ENCODE data around the gene DFFA.

Gene DFFA

DNA sequence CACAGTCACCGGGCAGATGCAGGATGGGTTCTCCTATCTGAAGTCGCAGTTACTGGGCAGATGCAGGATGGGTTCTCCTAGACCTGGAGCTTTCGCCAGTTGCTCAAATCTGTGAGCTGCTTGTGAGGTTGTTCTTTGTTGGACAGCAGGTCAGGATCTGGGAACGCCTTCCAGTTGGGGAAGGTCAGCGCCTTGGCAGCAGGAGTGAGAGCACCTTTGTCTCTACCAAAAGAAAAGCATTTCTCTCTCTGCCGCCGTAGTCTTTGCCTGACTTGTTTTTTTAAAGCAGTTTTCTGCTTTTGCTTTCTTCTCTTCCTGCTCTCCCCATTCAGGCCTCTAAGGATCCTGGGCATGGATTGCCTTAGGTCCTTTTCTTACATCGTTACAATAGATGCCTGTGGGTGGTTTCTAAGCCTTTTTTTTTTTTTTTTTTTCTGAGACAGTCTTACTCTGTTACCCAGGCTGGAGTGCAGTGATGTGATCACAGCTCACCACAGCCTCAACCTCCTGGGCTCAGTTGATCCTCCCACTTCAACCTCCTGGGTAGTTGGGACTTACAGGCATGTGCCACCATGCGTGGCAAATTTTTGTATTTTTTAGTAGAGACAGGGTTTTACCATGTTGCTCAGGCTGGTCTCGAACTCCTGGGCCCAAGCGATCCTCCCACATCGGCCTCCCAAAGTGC, 18.1 kb upstream of the DFFA start:
- in situ Hi-C loops (cut with HindIII; ENCODE audit: low pct_ligation_motif_present, low sequenced_read_pairs), result no loop called here
- H3K27me3 ChIP-seq (replicated peaks), result no peaks in the 10 kb centered on the region
- TF ChIP-seq, protein P1, sequence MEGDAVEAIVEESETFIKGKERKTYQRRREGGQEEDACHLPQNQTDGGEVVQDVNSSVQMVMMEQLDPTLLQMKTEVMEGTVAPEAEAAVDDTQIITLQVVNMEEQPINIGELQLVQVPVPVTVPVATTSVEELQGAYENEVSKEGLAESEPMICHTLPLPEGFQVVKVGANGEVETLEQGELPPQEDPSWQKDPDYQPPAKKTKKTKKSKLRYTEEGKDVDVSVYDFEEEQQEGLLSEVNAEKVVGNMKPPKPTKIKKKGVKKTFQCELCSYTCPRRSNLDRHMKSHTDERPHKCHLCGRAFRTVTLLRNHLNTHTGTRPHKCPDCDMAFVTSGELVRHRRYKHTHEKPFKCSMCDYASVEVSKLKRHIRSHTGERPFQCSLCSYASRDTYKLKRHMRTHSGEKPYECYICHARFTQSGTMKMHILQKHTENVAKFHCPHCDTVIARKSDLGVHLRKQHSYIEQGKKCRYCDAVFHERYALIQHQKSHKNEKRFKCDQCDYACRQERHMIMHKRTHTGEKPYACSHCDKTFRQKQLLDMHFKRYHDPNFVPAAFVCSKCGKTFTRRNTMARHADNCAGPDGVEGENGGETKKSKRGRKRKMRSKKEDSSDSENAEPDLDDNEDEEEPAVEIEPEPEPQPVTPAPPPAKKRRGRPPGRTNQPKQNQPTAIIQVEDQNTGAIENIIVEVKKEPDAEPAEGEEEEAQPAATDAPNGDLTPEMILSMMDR (IDR thresholded peaks at IDR 0.05; ENCODE audit: low read depth, low read length, missing control alignments), result no peak
- no peak for DNase-seq
- no peak overlapping the region for H3K27ac ChIP-seq
- peaks cover 2% of the 10 kb centered on the region for H3K36me3 ChIP-seq (replicated peaks)
- no peak overlapping the region for H3K4me3 ChIP-seq (ENCODE audit: low read depth, low read length)

DNA sequence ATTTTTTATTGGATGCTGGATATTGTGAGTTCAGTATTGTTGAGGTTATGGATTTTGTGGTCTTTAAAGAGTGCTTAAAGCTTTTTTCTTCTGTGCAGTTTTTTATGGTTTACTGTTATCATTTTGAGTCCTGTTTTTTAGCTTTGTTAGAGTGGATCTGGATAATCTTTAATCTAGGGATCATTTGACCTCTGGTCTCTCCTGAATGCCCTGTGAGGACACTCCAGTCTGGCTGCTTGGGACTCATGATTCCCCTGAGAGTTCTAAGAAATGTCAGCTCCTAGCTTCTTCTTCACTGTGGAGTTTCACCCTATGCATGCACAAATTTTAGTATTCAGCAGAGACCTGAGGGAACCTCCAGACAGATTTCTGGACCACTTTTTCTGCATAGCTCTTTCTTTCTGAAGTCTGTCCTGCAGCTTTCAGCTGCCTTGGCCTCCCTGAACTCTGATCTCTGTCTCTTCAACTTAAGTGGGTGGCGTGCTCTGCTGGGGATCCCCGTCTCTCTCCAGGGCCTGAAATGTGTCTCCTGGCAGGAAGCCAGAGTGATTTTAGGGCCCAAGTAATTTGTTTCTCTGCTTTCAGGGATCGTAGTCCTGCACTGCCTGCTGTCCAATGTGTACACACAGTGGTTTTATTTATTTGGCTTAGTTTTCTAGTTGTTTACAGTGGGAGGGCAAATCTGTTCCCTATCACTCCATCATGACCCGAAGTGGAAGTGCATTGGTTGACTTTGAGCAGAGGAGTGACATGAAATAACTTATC, 17.1 kb upstream of the DFFA start:
- Histone ChIP-seq H3K27me3 (replicated peaks) (no peaks in the 10 kb centered on the region), H3K4me3 (ENCODE audit: low read depth, low read length) (no peak overlapping the region), H3K27ac (no peak overlapping the region), H3K36me3 (replicated peaks) (no peaks in the 10 kb centered on the region)
- TF ChIP-seq, protein P1 (IDR thresholded peaks at IDR 0.05; ENCODE audit: low read depth, low read length, missing control alignments), result no peak
- DNase-seq, result no peak
- in situ Hi-C loops (cut with HindIII; ENCODE audit: low pct_ligation_motif_present, low sequenced_read_pairs), result no loop called here

DNA sequence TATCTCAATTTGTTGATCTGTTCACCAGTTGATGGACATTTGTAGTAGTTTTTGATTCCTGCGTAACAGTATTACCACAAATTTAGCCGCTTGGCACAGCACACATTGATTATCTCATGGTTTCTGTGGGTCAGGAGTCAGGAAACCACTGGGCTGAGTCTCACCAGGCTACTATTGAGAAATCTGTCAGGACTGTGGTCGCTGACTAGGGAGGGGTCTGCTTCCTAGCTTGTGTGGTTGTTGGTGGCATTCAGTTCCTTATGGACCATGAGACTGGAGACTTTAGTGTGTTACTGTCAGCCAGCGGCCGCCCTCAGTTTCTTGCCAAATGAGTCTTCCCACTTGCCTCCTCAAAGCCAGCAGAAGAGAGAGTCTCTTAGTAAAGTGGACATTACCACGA, 12.2 kb upstream of the DFFA start:
- H3K27me3 ChIP-seq (replicated peaks), result no peaks in the 10 kb centered on the region
- TF ChIP-seq, protein P1 (IDR thresholded peaks at IDR 0.05; ENCODE audit: low read depth, low read length, missing control alignments), result no peak
- H3K4me3 ChIP-seq (ENCODE audit: low read depth, low read length), result no peak overlapping the region
- in situ Hi-C loops (cut with HindIII; ENCODE audit: low pct_ligation_motif_present, low sequenced_read_pairs), result no loop called here
- DNase-seq, result no peak
- H3K36me3 ChIP-seq (replicated peaks), result no peaks in the 10 kb centered on the region
- no peak overlapping the region for H3K27ac ChIP-seq

DNA sequence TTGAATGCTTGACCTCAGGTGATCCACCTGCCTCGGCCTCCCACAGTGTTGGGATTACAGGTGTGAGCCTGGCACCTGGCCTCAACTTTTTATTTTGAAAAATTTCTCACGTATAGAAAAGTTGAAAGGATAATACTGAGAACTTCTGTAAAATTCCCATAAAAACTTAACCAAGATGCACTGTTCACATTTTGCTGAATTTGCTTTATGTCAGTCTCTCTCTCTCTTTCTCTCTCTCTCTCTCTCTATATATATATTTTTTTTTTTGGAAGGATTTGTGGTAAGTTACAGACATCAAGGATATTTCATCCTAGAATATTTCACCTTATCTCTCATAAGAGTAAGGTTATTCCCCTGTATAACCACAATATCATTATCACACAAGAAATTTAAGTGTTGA, 8.3 kb upstream of the DFFA start:
- in situ Hi-C loops (cut with HindIII; ENCODE audit: low pct_ligation_motif_present, low sequenced_read_pairs), result no loop called here

DNA sequence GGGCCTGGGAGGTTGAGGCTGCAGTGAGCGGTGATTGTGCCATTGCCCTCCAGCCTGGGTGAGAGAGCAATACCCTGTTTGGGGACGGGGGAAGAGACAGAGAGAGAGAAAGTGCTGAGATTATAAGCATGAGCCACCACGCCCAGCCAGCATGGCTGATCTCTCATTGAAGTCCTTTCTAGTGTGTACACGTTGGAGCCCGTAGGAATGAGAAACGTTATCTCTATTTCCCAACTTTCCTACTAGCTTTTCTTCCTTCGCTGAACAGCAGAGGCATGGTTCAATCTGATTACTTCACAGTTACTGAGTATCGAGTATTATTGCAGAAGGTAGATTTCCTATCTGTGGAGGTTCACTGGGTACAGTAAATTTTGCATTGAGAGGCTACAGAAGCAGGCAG, 7.0 kb upstream of the DFFA start:
- no peaks in the 10 kb centered on the region for H3K27me3 ChIP-seq (replicated peaks)
- in situ Hi-C loops (cut with HindIII; ENCODE audit: low pct_ligation_motif_present, low sequenced_read_pairs), result no loop called here
- no peak overlapping the region for H3K4me3 ChIP-seq (ENCODE audit: low read depth, low read length)
- TF ChIP-seq, protein P1 (IDR thresholded peaks at IDR 0.05; ENCODE audit: low read depth, low read length, missing control alignments), result no peak
- no peak overlapping the region for H3K27ac ChIP-seq
- DNase-seq, result no peak
- H3K36me3 ChIP-seq (replicated peaks), result no peaks in the 10 kb centered on the region

More for the DNA sequence above, 8.3 kb upstream of the DFFA start:
- no peaks in the 10 kb centered on the region for H3K27me3 ChIP-seq (replicated peaks)
- DNase-seq, result no peak
- TF ChIP-seq, protein P1 (IDR thresholded peaks at IDR 0.05; ENCODE audit: low read depth, low read length, missing control alignments), result no peak
- no peak overlapping the region for H3K27ac ChIP-seq
- no peak overlapping the region for H3K4me3 ChIP-seq (ENCODE audit: low read depth, low read length)
- no peaks in the 10 kb centered on the region for H3K36me3 ChIP-seq (replicated peaks)

Measured in brain microvascular endothelial cell (primary cell).